ENCODE measurements around the gene FBN1.

FBN1 gene

DNA sequence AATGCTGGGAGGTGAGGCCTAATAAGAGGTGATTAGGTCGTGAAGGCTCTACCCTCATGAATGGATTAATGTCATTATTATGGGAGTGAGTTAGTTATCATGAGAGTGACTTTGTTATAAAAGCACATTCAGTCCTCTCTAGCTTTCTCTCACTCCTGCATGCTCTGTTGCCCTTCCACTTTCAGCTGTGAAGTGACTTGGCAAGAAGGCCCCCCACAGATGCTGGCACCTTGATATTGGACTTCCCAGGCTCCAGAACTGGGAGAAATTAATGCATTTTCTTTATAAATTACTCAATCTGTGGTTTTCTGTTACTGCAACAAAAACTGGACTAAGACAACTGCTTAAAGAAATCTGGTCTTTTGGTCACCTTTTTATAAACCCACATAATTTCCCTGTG, 144.3 kb downstream of the FBN1 start:
- no peak for DNase-seq

DNA sequence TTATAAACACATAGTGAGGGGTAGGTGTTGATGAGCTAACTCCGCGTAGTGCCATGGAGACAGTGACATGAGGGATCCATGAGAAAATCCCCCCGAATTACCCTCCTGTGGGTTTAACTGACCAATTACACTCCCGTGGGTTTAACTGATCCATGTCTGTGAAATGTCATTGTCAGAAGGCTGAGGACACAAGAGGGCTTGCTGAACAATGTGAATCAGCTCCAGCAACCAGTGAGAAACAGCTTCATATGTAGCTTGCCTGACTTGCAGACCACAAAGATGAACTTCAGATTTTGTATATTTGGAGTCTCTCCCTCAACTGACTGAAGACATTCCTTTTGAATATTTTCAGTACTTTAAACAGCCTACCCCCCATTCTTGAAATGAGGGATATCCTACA, 144.9 kb downstream of the FBN1 start:
- DNase-seq = no peak

DNA sequence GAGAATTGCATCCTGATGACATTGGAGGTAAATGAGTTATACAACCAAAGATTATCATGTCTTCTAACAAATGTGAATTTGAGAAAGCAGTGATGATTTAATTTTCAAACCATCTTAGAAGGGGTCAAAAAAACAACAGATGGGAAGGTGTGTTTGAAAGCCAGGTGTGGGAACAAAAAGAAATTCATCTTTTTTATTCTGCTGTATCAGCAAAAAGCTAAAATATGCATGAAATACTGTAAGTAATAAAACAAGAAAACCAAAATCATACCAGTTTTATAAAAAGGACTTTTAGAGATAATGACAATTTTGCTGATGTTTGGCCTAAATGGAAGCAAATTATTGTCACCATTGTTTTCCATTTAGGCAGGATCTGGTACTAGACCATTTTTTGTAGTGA, 145.5 kb downstream of the FBN1 start:
- no peak for DNase-seq

GRCh38 chr15:48498828-48499227, 146.7 kb downstream of the FBN1 start:
- DNase-seq = no peak

DNA sequence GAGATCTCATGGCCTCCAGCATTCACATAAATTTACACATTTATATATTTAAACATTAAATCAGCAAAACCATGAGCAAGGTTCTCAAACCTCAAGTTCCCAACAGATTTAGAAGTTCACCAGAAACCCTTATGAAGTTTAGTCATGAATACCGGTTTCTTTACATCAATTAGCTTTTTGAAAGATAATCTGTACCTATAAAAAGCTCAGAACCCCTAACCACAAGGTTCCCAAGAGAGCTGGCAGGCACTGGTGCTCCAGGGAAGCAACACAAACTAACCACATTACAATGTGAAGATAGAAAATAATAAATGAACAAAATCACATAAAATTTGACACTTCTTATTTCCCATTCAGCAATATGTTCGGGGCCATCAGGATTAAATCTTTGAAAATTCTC, 150.9 kb downstream of the FBN1 start:
- no peak for DNase-seq

GRCh38 chr15:48493763-48494225, 151.7 kb downstream of the FBN1 start:
- no peak for DNase-seq

DNA sequence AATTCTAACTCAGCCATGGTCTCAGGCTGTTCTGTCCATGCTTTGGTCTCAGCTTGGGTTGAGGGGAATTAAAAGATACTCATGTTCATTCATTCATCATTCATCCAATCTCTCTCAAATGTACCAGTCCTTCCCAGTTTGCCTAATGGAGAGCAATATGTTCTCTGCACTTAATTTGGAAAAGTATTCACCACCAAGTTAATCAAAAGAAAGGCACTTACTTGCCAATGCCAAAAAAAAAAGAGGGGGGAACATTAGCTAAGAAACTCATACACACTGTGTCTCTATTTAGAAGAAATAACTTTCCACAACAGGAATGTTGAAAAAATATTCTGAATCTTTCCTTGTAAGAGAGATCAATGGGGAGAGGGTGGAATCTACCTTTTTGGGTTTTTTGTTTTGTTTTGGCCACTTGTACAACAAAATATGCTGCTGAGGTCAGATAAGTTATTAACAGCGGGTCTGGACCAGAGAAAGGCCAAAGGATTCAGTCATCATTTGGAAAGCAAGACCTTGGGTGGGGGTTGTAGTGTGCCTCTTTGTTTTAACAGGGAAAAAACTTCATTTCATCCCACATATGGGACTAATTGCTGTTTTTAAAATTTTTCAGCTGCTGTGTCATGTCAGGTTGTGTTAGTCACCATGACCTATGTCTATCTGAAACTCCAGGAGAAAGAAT, 152.3 kb downstream of the FBN1 start:
- DNase-seq = no peak

DNA sequence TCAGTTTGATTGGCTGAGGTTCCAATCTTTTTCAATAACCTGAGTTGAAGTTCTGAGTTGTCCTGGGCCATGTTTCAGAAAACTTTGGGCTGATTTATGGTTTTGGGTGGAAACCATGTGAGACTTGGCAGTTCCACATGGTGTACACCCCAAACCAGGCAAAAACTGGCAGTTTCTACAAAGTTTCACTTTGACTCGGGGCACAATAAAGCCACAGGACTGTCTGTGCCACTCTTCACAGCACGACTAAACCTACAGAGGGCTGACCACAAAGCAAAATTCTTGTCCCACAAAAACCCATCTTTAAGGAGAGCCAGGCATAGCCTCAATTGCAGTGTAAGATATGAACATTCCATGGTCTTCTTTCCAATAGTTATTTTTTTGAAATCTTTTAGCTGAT, 159.3 kb downstream of the FBN1 start:
- DNase-seq = no peak

DNA sequence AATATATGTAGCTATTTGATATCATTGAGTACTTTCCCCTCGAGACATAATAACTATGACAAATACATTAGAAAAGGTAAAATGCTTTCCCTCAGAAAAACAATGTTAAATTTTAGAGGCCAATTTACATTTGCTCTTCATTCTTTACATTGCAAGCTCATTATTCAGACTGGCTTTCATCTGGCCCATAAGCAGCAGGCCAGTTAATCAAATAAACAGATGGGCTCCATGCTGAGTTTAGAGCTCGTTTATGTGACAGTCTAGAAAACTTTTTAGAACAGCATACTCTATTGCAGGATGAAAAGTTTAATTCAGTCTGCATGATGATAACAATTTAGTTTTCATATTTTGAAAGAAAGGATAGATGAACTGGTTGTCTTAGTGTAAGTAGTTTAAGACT, 163.7 kb downstream of the FBN1 start:
- DNase-seq = no peak

DNA sequence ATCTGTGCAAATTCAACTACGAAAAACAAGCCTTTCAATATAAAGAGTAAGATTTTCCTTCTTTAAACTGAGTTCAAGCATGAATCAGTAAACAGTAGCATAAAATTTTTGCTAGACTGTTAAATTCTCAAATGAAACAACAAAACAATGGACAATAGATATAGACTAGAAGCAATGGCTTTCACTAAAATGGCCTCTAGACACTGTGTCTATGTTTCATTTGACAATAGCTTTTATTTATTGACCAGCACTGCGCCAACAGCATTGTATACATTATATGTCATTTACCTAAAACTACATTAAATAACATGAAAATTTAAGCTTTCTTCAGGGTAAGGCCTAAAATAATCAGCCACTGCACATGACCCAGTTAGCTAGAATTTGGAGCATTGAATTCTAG, 165.8 kb downstream of the FBN1 start:
- no peak for DNase-seq

GRCh38 chr15:48478581-48478980, 166.9 kb downstream of the FBN1 start:
- DNase-seq = no peak

- DNase-seq = no peak
Observed at GRCh38 chr15:48477795-48478360, 167.6 kb downstream of the FBN1 start.

DNA sequence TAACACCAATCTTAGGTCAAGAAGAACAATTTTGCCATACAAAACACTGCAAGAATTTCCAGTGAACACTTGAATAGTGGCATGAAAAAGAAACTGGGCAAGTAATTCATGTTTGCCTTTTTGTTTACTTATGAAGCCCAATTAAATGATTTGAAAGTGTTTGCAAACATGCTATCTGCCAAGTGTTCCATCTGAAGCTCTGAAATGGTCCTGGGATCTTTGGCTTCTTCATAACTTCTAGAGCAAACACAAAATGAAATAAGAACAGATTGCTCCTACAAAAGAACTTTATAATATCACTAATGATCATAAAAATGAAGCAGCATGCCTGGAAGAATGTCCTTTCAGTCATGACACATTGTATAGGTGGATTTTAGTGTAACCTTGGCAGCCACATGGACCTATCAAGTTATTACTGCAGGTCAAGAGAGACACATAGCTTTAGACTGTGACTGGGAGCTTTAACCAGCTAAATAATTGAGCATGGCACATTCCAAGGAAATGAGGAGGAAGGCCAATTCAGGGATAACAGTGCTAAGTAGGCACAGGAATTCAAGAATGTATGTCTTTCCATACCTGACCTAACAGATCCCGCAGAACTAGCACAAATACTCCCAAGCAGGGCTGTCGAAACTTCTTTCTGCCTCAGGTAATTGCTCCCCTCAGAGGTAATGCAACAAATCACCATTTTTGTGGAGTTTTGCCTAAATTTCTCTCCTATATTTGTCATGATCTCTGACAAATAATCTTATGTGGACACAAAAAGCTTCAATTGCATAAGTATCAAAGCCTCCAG, 169.7 kb downstream of the FBN1 start:
- DNase-seq = no peak

DNA sequence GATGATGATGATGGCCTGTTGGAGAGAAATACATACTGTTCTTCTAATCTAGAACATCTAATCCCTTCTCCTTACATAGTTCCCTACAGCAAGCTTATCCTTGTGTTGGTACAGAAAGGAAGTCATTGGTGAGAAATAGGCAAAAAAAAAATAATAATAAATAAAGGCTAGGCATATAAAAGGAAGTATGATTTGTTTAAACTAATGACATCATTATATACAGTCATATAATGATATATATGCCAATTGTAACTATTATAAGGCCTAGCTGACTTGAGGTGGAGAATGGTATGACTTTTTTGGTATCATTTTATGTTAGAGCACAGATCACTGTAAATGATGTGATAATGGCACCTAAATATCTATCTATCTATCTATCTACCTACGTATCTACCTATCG, 171.8 kb downstream of the FBN1 start:
- no peak for DNase-seq

DNA sequence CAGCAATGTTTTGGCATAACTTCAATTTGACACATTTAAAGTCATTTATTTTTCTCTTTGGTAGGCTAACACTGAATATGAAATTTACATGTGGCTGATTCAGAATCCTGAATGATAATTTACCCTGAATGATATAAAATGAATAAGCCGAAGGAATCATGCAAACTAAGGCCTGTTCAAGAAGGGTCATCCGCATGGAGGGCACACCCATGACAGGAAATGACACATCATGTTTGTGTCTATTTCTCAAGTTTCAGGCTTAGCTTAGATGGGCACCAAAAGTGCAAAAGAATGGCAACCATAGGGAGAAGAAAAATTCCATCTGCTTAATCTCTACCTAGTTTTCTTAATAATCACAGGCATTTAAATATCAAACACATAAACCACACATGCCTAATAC, 172.8 kb downstream of the FBN1 start:
- no peak for DNase-seq

DNA sequence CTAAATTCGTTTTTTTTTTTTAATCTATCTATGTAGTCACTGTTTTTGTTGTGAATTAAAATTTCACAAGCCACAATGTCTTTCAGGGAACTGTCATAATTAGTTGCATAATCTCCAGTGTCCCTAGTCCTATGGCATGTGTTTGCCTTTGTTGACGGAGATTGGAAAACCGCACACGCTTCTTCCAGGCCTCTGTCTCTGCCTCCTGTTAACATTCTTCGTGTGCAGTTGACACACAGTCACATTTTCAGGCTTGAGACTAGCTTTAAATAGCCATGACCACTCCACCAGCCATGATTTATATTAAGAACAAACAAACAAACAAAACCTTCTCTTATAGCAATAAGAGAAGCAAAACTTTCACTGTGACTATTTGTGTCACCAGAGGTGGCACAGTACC, 174.4 kb downstream of the FBN1 start:
- DNase-seq = no peak

- no peak for DNase-seq
Observed at GRCh38 chr15:48470096-48470495, 175.4 kb downstream of the FBN1 start.

DNA sequence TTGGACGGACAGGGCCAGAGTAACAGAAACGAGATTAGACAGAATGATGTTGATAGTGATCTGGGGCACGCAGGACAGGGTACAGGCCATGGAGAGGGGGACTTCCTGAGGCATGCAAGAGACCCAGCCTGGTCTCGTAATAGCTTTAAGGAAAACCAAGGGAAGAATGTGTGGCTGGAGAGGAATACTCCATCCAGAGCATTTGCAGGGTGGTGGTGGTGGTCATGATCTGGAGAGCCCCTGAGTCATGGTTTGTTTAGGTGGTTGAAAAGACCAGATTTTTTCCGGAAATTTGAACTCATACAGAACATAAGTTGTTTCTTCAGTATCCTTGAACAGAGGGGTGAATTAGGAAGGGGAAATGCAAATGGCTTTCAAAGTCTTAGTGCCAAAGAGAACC, 175.8 kb downstream of the FBN1 start:
- no peak for DNase-seq

- no peak for DNase-seq
Observed at GRCh38 chr15:48469271-48469670, 176.2 kb downstream of the FBN1 start.

DNA sequence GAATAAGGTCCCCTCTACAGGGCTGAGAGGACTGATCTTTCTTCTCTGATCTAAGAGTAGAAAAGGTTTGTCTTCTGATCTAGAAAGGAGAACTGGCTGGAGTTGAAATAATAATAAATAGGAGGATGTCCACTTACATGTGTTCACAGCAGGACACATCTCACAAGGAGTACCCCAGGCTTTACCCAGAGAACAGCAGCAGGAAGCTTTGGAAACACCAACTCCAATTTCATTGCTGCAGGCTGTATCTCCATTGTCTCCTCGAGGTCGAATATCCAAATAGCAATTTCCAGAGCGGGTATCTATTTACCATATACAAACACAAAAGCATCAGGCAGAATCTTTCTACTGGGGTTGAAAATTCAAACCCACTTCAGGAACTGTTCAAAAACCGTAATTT, 177.7 kb downstream of the FBN1 start:
- DNase-seq = no peak

DNA sequence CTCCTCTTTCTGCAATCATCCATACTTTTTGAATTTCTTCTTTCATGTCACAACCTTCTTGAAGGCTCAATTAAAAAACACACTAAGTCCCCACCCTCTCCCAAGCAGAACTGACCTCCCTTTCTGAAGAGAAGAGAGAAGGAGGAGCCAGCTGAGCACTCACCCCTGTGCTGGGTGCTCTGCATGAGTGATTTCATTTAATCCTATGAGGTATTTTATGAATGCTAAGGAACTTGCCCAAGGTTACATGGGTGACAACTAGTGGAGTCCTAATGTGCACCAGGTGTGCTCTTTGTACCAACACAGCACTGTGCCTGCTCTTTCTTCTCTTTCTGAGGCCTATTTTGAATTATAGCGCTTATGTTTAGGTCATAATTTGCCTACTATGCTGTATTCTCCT, 178.7 kb downstream of the FBN1 start:
- no peak for DNase-seq

DNA sequence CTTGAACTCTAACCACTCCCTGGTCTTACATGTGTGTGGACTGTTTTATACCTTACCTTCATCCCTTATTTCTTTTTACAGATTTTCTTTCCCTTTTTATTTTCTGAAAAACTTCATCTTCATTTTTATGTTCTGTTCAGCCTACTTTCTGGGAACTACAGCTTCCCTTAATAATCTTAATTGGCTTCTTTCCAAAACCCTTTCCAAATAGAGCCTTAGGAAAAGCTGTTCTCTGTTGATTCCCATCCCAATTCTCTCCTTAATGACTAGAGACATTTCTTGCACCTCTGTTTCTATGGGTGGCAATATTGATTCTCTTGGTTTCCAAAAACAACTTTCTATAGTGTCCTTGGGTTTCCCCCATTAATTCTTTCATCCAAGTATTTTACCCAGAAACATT, 179.4 kb downstream of the FBN1 start:
- DNase-seq = no peak

DNA sequence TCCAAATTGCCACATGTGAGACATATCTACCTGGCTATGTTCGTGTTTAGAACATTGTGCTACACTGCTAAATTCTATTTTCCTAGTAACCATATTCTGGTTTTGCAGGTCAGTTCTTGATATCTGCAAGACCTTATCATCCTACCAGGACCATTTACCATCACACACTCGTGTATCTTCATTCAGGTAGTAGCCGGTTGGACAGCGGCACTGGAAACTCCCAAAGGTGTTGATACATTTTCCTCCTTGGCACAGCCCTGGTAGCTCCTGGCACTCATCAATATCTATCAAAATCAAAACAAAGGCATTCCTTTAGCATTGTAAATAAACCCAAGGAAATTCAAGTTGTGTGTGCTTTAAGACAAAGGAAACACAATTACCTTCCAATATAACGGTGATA, 180.1 kb downstream of the FBN1 start:
- DNase-seq = no peak

GRCh38 chr15:48463366-48463880, 182.1 kb downstream of the FBN1 start:
- DNase-seq = no peak

Measured in CD4-positive, alpha-beta T cell treated with Interleukin-12 subunit alpha and Interleukin-12 subunit beta, for 1 hour (primary cell).